GM12891 (cell line): Measurements from ENCODE around the gene ANKMY1.

ENCODE experiments used
- POLR2A ChIP-seq: IDR thresholded peaks from 2 replicates; pipeline ENCODE4 v1.6.1; 2011; ENCODE audit warnings: low read depth, low read length, control low read depth
- POLR2AphosphoS5 ChIP-seq: IDR thresholded peaks from 2 replicates; pipeline ENCODE4 v1.6.1; 2011; ENCODE audit warnings: low read depth, low read length, control low read depth
- TAF1 ChIP-seq: IDR thresholded peaks from 2 replicates; pipeline ENCODE4 v1.6.1; 2011; ENCODE audit warnings: low read depth, low read length, control low read depth

- TF ChIP-seq TAF1 = no peak
- no peak for TF ChIP-seq POLR2AphosphoS5
- TF ChIP-seq POLR2A = no peak
These were observed 31.3 kb downstream of the ANKMY1 start for GRCh38 chr2:240526521-240526920.
